ENCODE data around the gene PSMD2.

The PSMD2 gene

GRCh38 chr3:184354121-184354728, 55.2 kb downstream of the PSMD2 start:
- Histone ChIP-seq H3K4me3 (ENCODE audit: low read length) (no peak overlapping the region), H3K79me2 (ENCODE audit: low read length) (no peaks in the 10 kb centered on the region), H3K9me3 (replicated peaks; ENCODE audit: insufficient read depth, low read length) (no peaks in the 10 kb centered on the region), H4K20me1 (ENCODE audit: insufficient read depth, low read length) (no peaks in the 10 kb centered on the region), H3K4me2 (ENCODE audit: low read depth, low read length) (no peak overlapping the region), H3K4me1 (ENCODE audit: low read length) (no peaks in the 10 kb centered on the region), H3K9me2 (replicated peaks; ENCODE audit: insufficient read depth, low read length) (no peaks in the 10 kb centered on the region), H3K36me3 (replicated peaks; ENCODE audit: insufficient read depth, low read length) (no peaks in the 10 kb centered on the region), H3K9ac (ENCODE audit: low read length) (no peak overlapping the region), H3F3A (ENCODE audit: insufficient read depth, low read length) (no peaks in the 10 kb centered on the region), H3K27me3 (replicated peaks; ENCODE audit: insufficient read depth, low read length) (no peaks in the 10 kb centered on the region), H2AFZ (ENCODE audit: low read length) (no peak overlapping the region), H3K27ac (ENCODE audit: low read length) (no peak overlapping the region)
- peak; percentile 36 for DNase-seq
- TF ChIP-seq EZH2 (optimal IDR thresholded peaks at IDR 0.05; ENCODE audit: low read depth, low read length) (no peak), CTCF (IDR thresholded peaks at IDR 0.05; ENCODE audit: low read length) (peak; percentile 91), EZH2phosphoT487 (IDR thresholded peaks at IDR 0.05; ENCODE audit: low read length) (no peak)

- no peak for DNase-seq
- Histone ChIP-seq H3K4me2 (ENCODE audit: low read depth, low read length) (no peak overlapping the region), H3K79me2 (ENCODE audit: low read length) (no peaks in the 10 kb centered on the region), H3K27me3 (replicated peaks; ENCODE audit: insufficient read depth, low read length) (no peaks in the 10 kb centered on the region), H3K9me3 (replicated peaks; ENCODE audit: insufficient read depth, low read length) (no peaks in the 10 kb centered on the region), H3K4me1 (ENCODE audit: low read length) (no peaks in the 10 kb centered on the region), H3K9me2 (replicated peaks; ENCODE audit: insufficient read depth, low read length) (no peaks in the 10 kb centered on the region), H4K20me1 (ENCODE audit: insufficient read depth, low read length) (no peaks in the 10 kb centered on the region), H3K36me3 (replicated peaks; ENCODE audit: insufficient read depth, low read length) (no peaks in the 10 kb centered on the region), H3F3A (ENCODE audit: insufficient read depth, low read length) (no peaks in the 10 kb centered on the region), H3K4me3 (ENCODE audit: low read length) (no peak overlapping the region), H3K27ac (ENCODE audit: low read length) (no peak overlapping the region), H3K9ac (ENCODE audit: low read length) (no peak overlapping the region), H2AFZ (ENCODE audit: low read length) (no peak overlapping the region)
- TF ChIP-seq CTCF (IDR thresholded peaks at IDR 0.05; ENCODE audit: low read length) (no peak), EZH2phosphoT487 (IDR thresholded peaks at IDR 0.05; ENCODE audit: low read length) (no peak), EZH2 (optimal IDR thresholded peaks at IDR 0.05; ENCODE audit: low read depth, low read length) (no peak)
Observed at GRCh38 chr3:184354754-184355153, 55.7 kb downstream of the PSMD2 start.

- no peak overlapping the region for H3K9ac ChIP-seq (ENCODE audit: low read length)
- H3K4me1 ChIP-seq (ENCODE audit: low read length), result no peaks in the 10 kb centered on the region
- no peaks in the 10 kb centered on the region for H3F3A ChIP-seq (ENCODE audit: insufficient read depth, low read length)
- no peak for TF ChIP-seq CTCF (IDR thresholded peaks at IDR 0.05; ENCODE audit: low read length)
- no peak for TF ChIP-seq EZH2 (optimal IDR thresholded peaks at IDR 0.05; ENCODE audit: low read depth, low read length)
- no peak for TF ChIP-seq EZH2phosphoT487 (IDR thresholded peaks at IDR 0.05; ENCODE audit: low read length)
- no peak overlapping the region for H2AFZ ChIP-seq (ENCODE audit: low read length)
- H3K4me2 ChIP-seq (ENCODE audit: low read depth, low read length), result no peak overlapping the region
- H3K27me3 ChIP-seq (replicated peaks; ENCODE audit: insufficient read depth, low read length), result no peaks in the 10 kb centered on the region
- H3K9me3 ChIP-seq (replicated peaks; ENCODE audit: insufficient read depth, low read length), result no peaks in the 10 kb centered on the region
- no peaks in the 10 kb centered on the region for H3K79me2 ChIP-seq (ENCODE audit: low read length)
- H3K9me2 ChIP-seq (replicated peaks; ENCODE audit: insufficient read depth, low read length), result no peaks in the 10 kb centered on the region
- H3K36me3 ChIP-seq (replicated peaks; ENCODE audit: insufficient read depth, low read length), result no peaks in the 10 kb centered on the region
- no peak overlapping the region for H3K27ac ChIP-seq (ENCODE audit: low read length)
- no peak overlapping the region for H3K4me3 ChIP-seq (ENCODE audit: low read length)
- DNase-seq, result no peak
- no peaks in the 10 kb centered on the region for H4K20me1 ChIP-seq (ENCODE audit: insufficient read depth, low read length)
Observed at GRCh38 chr3:184355261-184356040, 56.4 kb downstream of the PSMD2 start.
